BLaER1 treated with 17β-estradiol and CSF1 and Interleukin-3, amounts not matched to agents 10 nM and 100 nM (cell line): ENCODE results near the gene TCP11L1.
"Not testable (repeated sequence)": the region's sequence is repeated elsewhere in the genome, so short reads cannot be mapped to it uniquely, and the experiment has no call there.

Experiments
- H3K27ac ChIP-seq, 11 experiments: shearing (Covaris generic); formaldehyde crosslinking; 2 replicates each; pipeline ENCODE4 v1.8.1; 2022
- H3K27me3 ChIP-seq, 11 experiments: shearing (Covaris generic); formaldehyde crosslinking; 2 replicates each; pipeline ENCODE4 v1.8.1; 2022
- H3K36me3 ChIP-seq, 11 experiments: shearing (Covaris generic); formaldehyde crosslinking; 2 replicates each; pipeline ENCODE4 v1.8.1; 2022
- H3K4me1 ChIP-seq, 10 experiments: shearing (Covaris generic); formaldehyde crosslinking; 2 replicates each; pipeline ENCODE4 v1.8.1; 2022
- H3K4me2 ChIP-seq, 11 experiments: shearing (Covaris generic); formaldehyde crosslinking; 2 replicates each; pipeline ENCODE4 v1.8.1; 2022
- H3K4me3 ChIP-seq, 10 experiments: shearing (Covaris generic); formaldehyde crosslinking; 2 replicates each; pipeline ENCODE4 v1.8.1; 2022
- H3K9ac ChIP-seq, 11 experiments: shearing (Covaris generic); formaldehyde crosslinking; 2 replicates each; pipeline ENCODE4 v1.8.1; 2022
- H3K9me3 ChIP-seq, 11 experiments: shearing (Covaris generic); formaldehyde crosslinking; replicated peaks in 1 of 11; 2 replicates each; pipeline ENCODE4 v1.8.1; 2022
- H4K20me1 ChIP-seq, 11 experiments: shearing (Covaris generic); formaldehyde crosslinking; 2 replicates each; pipeline ENCODE4 v1.8.1; 2022
- Cebpa-rat ChIP-seq, 11 experiments: shearing (Covaris generic); IDR thresholded peaks; 2 replicates each; pipeline ENCODE4 v1.8.1; 2022

Gene TCP11L1

DNA sequence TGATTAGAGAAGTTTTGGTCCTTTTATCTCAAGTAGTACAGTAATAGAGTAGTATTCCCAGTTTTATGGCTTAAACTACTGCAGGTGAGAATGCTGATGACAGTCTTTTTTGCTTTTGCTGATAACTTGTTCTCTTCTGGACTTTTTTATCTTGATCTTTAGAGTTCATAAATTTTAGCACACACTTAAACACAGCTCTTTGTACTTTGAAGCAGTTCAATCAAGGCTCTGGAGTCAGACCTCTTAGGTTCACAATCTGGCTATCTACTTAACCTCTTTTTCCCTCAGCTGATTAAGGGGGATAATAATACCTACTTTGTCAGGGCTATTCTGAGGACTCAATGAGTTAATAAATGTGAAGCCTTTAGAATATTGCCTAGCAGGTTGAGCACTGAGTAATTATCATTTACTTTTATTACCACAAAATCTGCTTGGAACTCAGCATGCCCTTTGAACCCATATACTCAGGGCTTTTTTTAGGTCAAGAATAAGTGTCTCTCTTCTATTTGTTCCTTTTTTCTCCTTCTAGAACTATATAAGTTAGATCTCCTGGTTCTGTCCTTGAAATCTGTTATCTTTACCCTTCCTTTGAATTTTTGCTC is 70.0 kb downstream of the TCP11L1 start:
- H3K9me3 ChIP-seq = no peaks in the 10 kb centered on the region
- no peak overlapping the region for H3K4me2 ChIP-seq
- H3K36me3 ChIP-seq = peaks cover 15 to 43% (median 29%) of the 10 kb centered on the region in 11 experiments
- H3K4me1 ChIP-seq = no peaks in the 10 kb centered on the region
- H4K20me1 ChIP-seq = no peaks in the 10 kb centered on the region
- no peak overlapping the region for H3K9ac ChIP-seq
- no peaks in the 10 kb centered on the region for H3K27me3 ChIP-seq
- no peak overlapping the region for H3K27ac ChIP-seq
- H3K4me3 ChIP-seq = no peak overlapping the region
- no peak for TF ChIP-seq Cebpa-rat (IDR thresholded peaks at IDR 0.05)

- no peak overlapping the region for H3K27ac ChIP-seq
Observed at GRCh38 chr11:33110083-33110482, 70.7 kb downstream of the TCP11L1 start.

DNA sequence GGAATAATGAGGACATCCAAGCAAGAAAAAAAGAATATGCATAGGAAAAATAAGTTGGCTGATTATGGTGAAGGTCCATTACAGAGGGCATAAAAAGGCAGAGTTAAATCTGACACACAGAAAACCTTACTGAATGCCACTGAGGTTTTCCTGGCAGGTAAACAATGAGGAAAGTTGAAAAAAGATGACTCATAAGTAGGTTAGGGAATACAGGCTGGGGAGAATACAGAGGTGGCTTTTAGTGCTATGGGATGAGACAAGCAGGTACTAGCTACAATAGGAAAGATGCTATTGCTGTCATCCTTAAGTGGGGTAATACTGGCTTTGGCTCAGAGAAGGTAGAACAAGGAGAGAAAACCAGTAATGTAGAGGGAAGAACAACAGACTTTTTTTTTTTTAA is 77.2 kb downstream of the TCP11L1 start:
- peaks cover 0 to 9% (median 0%) of the 10 kb centered on the region in 11 experiments; a peak in 4 of 22 replicates for H3K36me3 ChIP-seq
- H3K27me3 ChIP-seq = no peaks in the 10 kb centered on the region
- H3K4me2 ChIP-seq = no peak overlapping the region
- TF ChIP-seq Cebpa-rat (IDR thresholded peaks at IDR 0.05) = no peak
- H3K27ac ChIP-seq = no peak overlapping the region
- no peak overlapping the region for H3K9ac ChIP-seq
- H3K4me1 ChIP-seq = peaks cover 0 to 12% (median 0%) of the 10 kb centered on the region in 10 experiments; a peak in 2 of 20 replicates
- H4K20me1 ChIP-seq = no peaks in the 10 kb centered on the region
- H3K9me3 ChIP-seq = no peaks in the 10 kb centered on the region
- no peak overlapping the region for H3K4me3 ChIP-seq

More at GRCh38 chr11:33110083-33110482, 70.7 kb downstream of the TCP11L1 start:
- no peak for TF ChIP-seq Cebpa-rat (IDR thresholded peaks at IDR 0.05)
- Histone ChIP-seq H3K4me1 (no peaks in the 10 kb centered on the region), H3K9ac (no peak overlapping the region), H3K4me2 (no peak overlapping the region), H3K36me3 (peaks cover 8 to 36% (median 22%) of the 10 kb centered on the region in 11 experiments; a peak in 21 of 22 replicates), H3K27me3 (no peaks in the 10 kb centered on the region), H3K4me3 (no peak overlapping the region), H4K20me1 (no peaks in the 10 kb centered on the region), H3K9me3 (no peaks in the 10 kb centered on the region)

GRCh38 chr11:33122696-33123095 is 83.3 kb downstream of the TCP11L1 start:
- H3K9me3 ChIP-seq, H3K9ac ChIP-seq, H3K27ac ChIP-seq, H4K20me1 ChIP-seq, H3K27me3 ChIP-seq, H3K4me2 ChIP-seq, H3K4me3 ChIP-seq: not testable (repeated sequence)
- Histone ChIP-seq H3K4me1 (peaks cover 0 to 12% (median 0%) of the 10 kb centered on the region in 10 experiments; a peak in 2 of 20 replicates), H3K36me3 (peaks cover 7 to 15% (median 10%) of the 10 kb centered on the region in 11 experiments; a peak in 17 of 22 replicates)
